Neural progenitor cell (in vitro differentiated cells): ENCODE measurements around the gene BCLAF1. TPM values are rescaled to one million over a fixed set of nuclear protein-coding genes. Genes with fewer than 3 reads are reported as not detected.

Experiments
- DNase-seq: peaks from one replicate; pipeline ENCODE4 v3.0.0-alpha.2; 2016; ENCODE audit warnings: low spot score
- H2AFZ ChIP-seq: fragments of 200-600 bp; sonication (generic); replicated peaks from 2 replicates; pipeline ENCODE4 v1.6.1; 2016; ENCODE audit warnings: antibody characterized with exemption
- H3F3A ChIP-seq: fragments of 200-600 bp; sonication (generic); 2 replicates; pipeline ENCODE4 v1.6.1; 2016; ENCODE audit warnings: antibody characterized with exemption, low read depth
- H3K27ac ChIP-seq: fragments of 200-600 bp; sonication (generic); 2 replicates; pipeline ENCODE4 v1.5.1; 2016; ENCODE audit warnings: mild to moderate bottlenecking
- H3K27me3 ChIP-seq: fragments of 200-600 bp; sonication (generic); 2 replicates; pipeline ENCODE4 v1.6.1; 2016; ENCODE audit warnings: mild to moderate bottlenecking, moderate library complexity
- H3K36me3 ChIP-seq: fragments of 200-600 bp; sonication (generic); 2 replicates; pipeline ENCODE4 v1.5.1; 2016
- H3K4me1 ChIP-seq: fragments of 200-600 bp; sonication (generic); 2 replicates; pipeline ENCODE4 v1.6.1; 2016; ENCODE audit warnings: mixed run types
- H3K4me2 ChIP-seq: fragments of 200-600 bp; sonication (generic); 2 replicates; pipeline ENCODE4 v1.6.1; 2016
- H3K4me3 ChIP-seq: fragments of 200-600 bp; sonication (generic); 2 replicates; pipeline ENCODE4 v1.5.1; 2016
- H3K79me2 ChIP-seq: fragments of 200-600 bp; sonication (generic); 2 replicates; pipeline ENCODE4 v1.6.1; 2016; ENCODE audit warnings: low read depth
- H3K9ac ChIP-seq: fragments of 200-600 bp; sonication (generic); 2 replicates; pipeline ENCODE4 v1.6.1; 2016
- H3K9me3 ChIP-seq: fragments of 200-600 bp; sonication (generic); 2 replicates; pipeline ENCODE4 v1.5.1; 2016; ENCODE audit warnings: low read depth
- H4K20me1 ChIP-seq: fragments of 200-600 bp; sonication (generic); 2 replicates; pipeline ENCODE4 v1.6.1; 2016; ENCODE audit warnings: low read depth
- H3K27ac Mint-ChIP-seq: 3 replicates; pipeline ENCODE4 v1.8.0; 2021; ENCODE audit warnings: mixed read lengths
- H3K27me3 Mint-ChIP-seq: 2 replicates; pipeline ENCODE4 v1.8.0; 2022; ENCODE audit warnings: low read depth, mild to moderate bottlenecking, inconsistent platforms, moderate library complexity, mixed read lengths; ENCODE audit not compliant: insufficient read depth
- H3K36me3 Mint-ChIP-seq: 3 replicates; pipeline ENCODE4 v1.8.0; 2021; ENCODE audit warnings: mixed read lengths
- H3K4me1 Mint-ChIP-seq: 3 replicates; pipeline ENCODE4 v1.8.0; 2021; ENCODE audit warnings: mixed read lengths
- H3K4me3 Mint-ChIP-seq: 3 replicates; pipeline ENCODE4 v1.8.0; 2021; ENCODE audit warnings: mild to moderate bottlenecking, moderate library complexity, mixed read lengths
- H3K9me3 Mint-ChIP-seq: 3 replicates; pipeline ENCODE4 v1.8.0; 2020; ENCODE audit warnings: mixed read lengths
- EZH2 ChIP-seq: fragments of 200-600 bp; sonication (generic); IDR thresholded peaks from 2 replicates; pipeline ENCODE4 v1.6.1; 2017; ENCODE audit warnings: antibody characterized with exemption, mild to moderate bottlenecking, moderate library complexity
- EZH2phosphoT487 ChIP-seq: fragments of 200-600 bp; sonication (generic); IDR thresholded peaks from 2 replicates; pipeline ENCODE4 v1.6.1; 2017; ENCODE audit warnings: antibody characterized with exemption
- total RNA-seq: library from RNA; depleted of rRNA; stranded (reverse); fragments of >200 nt; gene quantifications from 2 replicates; pipeline ENCODE4 v1.2.3, GENCODE V29; 2015; ENCODE audit warnings: low replicate concordance
- TF ChIP-seq, protein P1 (sequence below): fragments of 200-600 bp; sonication (generic); IDR thresholded peaks from 2 replicates; pipeline ENCODE4 v1.5.1; 2017; ENCODE audit warnings: antibody characterized with exemption, mild to moderate bottlenecking

Gene BCLAF1
- total RNA-seq, 1 donor from 2014 or later, result 190 TPM

DNA sequence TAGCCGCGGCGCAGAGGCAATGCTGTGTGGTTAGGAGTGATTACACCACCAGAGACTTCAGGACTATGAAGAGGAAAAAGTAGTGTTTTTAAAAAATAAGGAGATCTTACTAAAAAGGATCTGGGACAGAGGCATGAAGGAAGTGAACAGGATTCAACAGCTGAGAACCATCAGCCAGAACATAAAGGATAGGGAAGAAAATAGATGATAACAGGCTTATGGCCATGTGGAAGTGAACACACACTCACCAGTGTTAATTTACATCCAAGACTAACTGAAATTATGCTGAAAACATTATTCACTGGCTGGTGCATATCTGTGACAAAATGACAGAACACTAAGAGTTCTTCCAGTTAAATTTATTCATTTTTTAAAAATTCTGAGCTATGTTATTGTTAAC, 47.5 kb upstream of the BCLAF1 start:
- no peak overlapping the region for H3K4me3 ChIP-seq
- H4K20me1 ChIP-seq, result no peaks in the 10 kb centered on the region
- DNase-seq, result no peak
- no peaks in the 10 kb centered on the region for H3K9me3 Mint-ChIP-seq
- H3K9ac ChIP-seq, result no peak overlapping the region
- H3K79me2 ChIP-seq, result no peaks in the 10 kb centered on the region
- H3K4me2 ChIP-seq, result no peak overlapping the region
- H3K9me3 ChIP-seq, result no peaks in the 10 kb centered on the region
- no peaks in the 10 kb centered on the region for H3K4me1 ChIP-seq
- TF ChIP-seq EZH2 (no peak), EZH2phosphoT487 (no peak)
- TF ChIP-seq, protein P1, sequence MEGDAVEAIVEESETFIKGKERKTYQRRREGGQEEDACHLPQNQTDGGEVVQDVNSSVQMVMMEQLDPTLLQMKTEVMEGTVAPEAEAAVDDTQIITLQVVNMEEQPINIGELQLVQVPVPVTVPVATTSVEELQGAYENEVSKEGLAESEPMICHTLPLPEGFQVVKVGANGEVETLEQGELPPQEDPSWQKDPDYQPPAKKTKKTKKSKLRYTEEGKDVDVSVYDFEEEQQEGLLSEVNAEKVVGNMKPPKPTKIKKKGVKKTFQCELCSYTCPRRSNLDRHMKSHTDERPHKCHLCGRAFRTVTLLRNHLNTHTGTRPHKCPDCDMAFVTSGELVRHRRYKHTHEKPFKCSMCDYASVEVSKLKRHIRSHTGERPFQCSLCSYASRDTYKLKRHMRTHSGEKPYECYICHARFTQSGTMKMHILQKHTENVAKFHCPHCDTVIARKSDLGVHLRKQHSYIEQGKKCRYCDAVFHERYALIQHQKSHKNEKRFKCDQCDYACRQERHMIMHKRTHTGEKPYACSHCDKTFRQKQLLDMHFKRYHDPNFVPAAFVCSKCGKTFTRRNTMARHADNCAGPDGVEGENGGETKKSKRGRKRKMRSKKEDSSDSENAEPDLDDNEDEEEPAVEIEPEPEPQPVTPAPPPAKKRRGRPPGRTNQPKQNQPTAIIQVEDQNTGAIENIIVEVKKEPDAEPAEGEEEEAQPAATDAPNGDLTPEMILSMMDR, result no peak
- no peak overlapping the region for H3K4me3 Mint-ChIP-seq
- H3K27ac ChIP-seq, result no peak overlapping the region
- no peak overlapping the region for H3K27ac Mint-ChIP-seq
- no peak overlapping the region for H2AFZ ChIP-seq
- no peaks in the 10 kb centered on the region for H3K27me3 ChIP-seq
- no peaks in the 10 kb centered on the region for H3K36me3 Mint-ChIP-seq
- H3K27me3 Mint-ChIP-seq, result peaks cover 4% of the 10 kb centered on the region
- H3F3A ChIP-seq, result no peaks in the 10 kb centered on the region
- H3K36me3 ChIP-seq, result no peaks in the 10 kb centered on the region
- H3K4me1 Mint-ChIP-seq, result no peaks in the 10 kb centered on the region

DNA sequence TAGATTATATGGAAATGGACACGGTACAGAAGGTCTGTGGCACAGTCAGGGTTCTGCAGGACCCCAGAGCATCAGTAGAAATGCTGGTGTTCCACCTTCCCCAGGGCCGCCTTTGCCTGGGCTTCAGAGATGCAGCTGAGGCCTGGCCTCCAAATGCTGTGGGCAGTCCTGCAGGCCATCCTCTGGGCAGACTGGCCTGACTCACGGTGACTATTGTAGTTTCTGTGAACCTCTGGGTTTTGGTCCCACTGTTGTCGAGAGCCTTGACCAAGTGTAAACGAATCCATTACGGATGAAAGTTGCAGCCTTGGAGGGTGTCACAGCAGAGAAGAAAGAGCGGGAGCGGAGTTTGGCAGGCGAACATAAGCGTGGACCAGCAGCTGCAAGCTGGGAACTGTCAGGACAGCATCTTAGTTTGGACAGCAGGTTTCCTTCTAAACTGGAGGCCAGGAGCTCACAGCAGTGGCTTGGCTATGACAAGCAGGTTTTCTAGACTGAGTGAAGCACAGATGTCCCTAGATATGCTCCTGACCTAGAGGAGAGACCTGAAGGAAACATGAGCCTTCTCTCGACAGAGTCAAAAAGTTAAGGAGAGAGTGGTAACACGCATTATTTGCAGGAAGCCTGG, 46.2 kb upstream of the BCLAF1 start:
- H2AFZ ChIP-seq, result no peak overlapping the region
- H3K27ac ChIP-seq, result no peak overlapping the region
- H3K4me3 Mint-ChIP-seq, result no peak overlapping the region
- no peaks in the 10 kb centered on the region for H3K36me3 Mint-ChIP-seq
- H3K27me3 Mint-ChIP-seq, result peaks cover 6% of the 10 kb centered on the region
- TF ChIP-seq EZH2, result no peak
- TF ChIP-seq, protein P1, result no peak
- TF ChIP-seq EZH2phosphoT487, result no peak
- H3K4me1 Mint-ChIP-seq, result no peaks in the 10 kb centered on the region
- no peaks in the 10 kb centered on the region for H3K9me3 ChIP-seq
- H4K20me1 ChIP-seq, result no peaks in the 10 kb centered on the region
- no peaks in the 10 kb centered on the region for H3F3A ChIP-seq
- H3K27me3 ChIP-seq, result no peaks in the 10 kb centered on the region
- no peak overlapping the region for H3K4me2 ChIP-seq
- H3K79me2 ChIP-seq, result no peaks in the 10 kb centered on the region
- H3K27ac Mint-ChIP-seq, result no peak overlapping the region
- no peak for DNase-seq
- no peak overlapping the region for H3K4me3 ChIP-seq
- H3K4me1 ChIP-seq, result no peaks in the 10 kb centered on the region
- H3K9me3 Mint-ChIP-seq, result no peaks in the 10 kb centered on the region
- H3K9ac ChIP-seq, result no peak overlapping the region
- no peaks in the 10 kb centered on the region for H3K36me3 ChIP-seq

DNA sequence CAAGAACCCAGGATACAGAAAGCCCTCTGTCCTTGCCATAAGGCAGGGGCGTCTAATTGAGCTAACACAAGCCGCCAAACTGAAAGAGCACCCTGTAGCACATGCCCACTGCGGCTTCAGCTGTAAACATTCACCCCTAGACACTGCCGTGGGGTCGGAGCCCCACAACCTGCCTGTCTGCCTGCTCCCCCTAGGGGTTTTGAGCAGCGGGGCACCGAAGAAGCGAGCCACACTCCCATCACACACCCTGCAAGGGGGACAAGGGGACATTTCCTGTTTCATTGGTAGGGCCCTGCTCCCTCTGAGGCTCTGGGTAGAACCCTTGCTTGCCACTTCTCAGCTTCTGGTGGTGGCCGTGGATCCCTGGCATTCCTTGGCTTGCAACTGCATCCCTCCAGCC, 45.2 kb upstream of the BCLAF1 start:
- Histone ChIP-seq H3K4me2 (no peak overlapping the region), H2AFZ (peak overlapping the region; percentile 59), H3K4me1 (no peaks in the 10 kb centered on the region), H3K27ac (no peak overlapping the region), H3K79me2 (no peaks in the 10 kb centered on the region), H3K4me3 (no peak overlapping the region), H4K20me1 (no peaks in the 10 kb centered on the region), H3K27me3 (no peaks in the 10 kb centered on the region), H3F3A (no peaks in the 10 kb centered on the region), H3K9ac (no peak overlapping the region), H3K36me3 (no peaks in the 10 kb centered on the region), H3K9me3 (no peaks in the 10 kb centered on the region)
- Mint-ChIP-seq H3K4me3 (no peak overlapping the region), H3K27ac (no peak overlapping the region), H3K27me3 (peaks cover 6% of the 10 kb centered on the region), H3K4me1 (no peaks in the 10 kb centered on the region), H3K36me3 (no peaks in the 10 kb centered on the region), H3K9me3 (no peaks in the 10 kb centered on the region)
- no peak for TF ChIP-seq EZH2phosphoT487
- TF ChIP-seq, protein P1, result peak; percentile 52
- peak; percentile 31 for DNase-seq
